SK-N-SH (cell line): ENCODE results near the gene SPECC1L. TPM values are rescaled to one million over a fixed set of nuclear protein-coding genes. Genes with fewer than 3 reads are reported as not detected.
"Not testable (repeated sequence)": the region's sequence is repeated elsewhere in the genome, so short reads cannot be mapped to it uniquely, and the experiment has no call there.

Experiments
- CTCF ChIA-PET: fragments of 300-600, 350-600 bp; formaldehyde crosslinking; extraction: SDS; loops from one replicate; lab custom pipeline; 2021; lab: Yijun Ruan, JAX
- POLR2A ChIA-PET: fragments of 350-600 bp; sonication (Branson Sonifier 250); formaldehyde crosslinking; extraction: SDS; loops from one replicate; lab custom pipeline; 2020; ENCODE audit warnings: antibody characterized with exemption, inconsistent platforms; lab: Yijun Ruan, JAX
- DNase-seq: peaks from one replicate; pipeline ENCODE4 v3.0.0; 2012
- H2AFZ ChIP-seq: fragments of 200-600 bp; sonication (generic); 2 replicates; pipeline ENCODE4 v1.8.1; 2016; ENCODE audit warnings: antibody characterized with exemption, mild to moderate bottlenecking, low read depth
- H3F3A ChIP-seq: fragments of 200-600 bp; sonication (generic); replicated peaks from 2 replicates; pipeline ENCODE3; 2016; ENCODE audit warnings: antibody characterized with exemption, mild to moderate bottlenecking; ENCODE audit not compliant: insufficient read depth
- H3K27ac ChIP-seq, 2 experiments: fragments of 200-500 bp in 1 of 2; fragments of 200-600 bp in 1 of 2; sonication (Bioruptor generic) in 1 of 2; sonication (generic), shearing (Covaris generic) in 1 of 2; 2 replicates each; pipeline versions ENCODE4 v1.5.1 to v1.6.1; 2014 to 2016; ENCODE audit warnings: low read depth in 2 of 2, inconsistent platforms in 1 of 2, low read length in 1 of 2, mild to moderate bottlenecking in 1 of 2, mixed read lengths in 1 of 2
- H3K27me3 ChIP-seq: fragments of 200-600 bp; sonication (generic), shearing (Covaris generic); 2 replicates; pipeline ENCODE4 v1.6.1; 2016; ENCODE audit warnings: mixed run types; ENCODE audit not compliant: insufficient read depth
- H3K36me3 ChIP-seq, 2 experiments: fragments of 200-500 bp in 1 of 2; fragments of 200-600 bp in 1 of 2; sonication (Bioruptor generic) in 1 of 2; sonication (generic) in 1 of 2; replicated peaks in 1 of 2; 2 replicates each; pipeline versions ENCODE3 to v1.5.1; 2014 to 2016; ENCODE audit warnings: low read length in 1 of 2, mild to moderate bottlenecking in 1 of 2; ENCODE audit not compliant: insufficient read depth in 2 of 2, control insufficient read depth in 1 of 2
- H3K4me1 ChIP-seq, 2 experiments: fragments of 200-500 bp in 1 of 2; fragments of 200-600 bp in 1 of 2; sonication (Bioruptor generic) in 1 of 2; sonication (generic), shearing (Covaris generic) in 1 of 2; 2 replicates each; pipeline versions ENCODE4 v1.5.1 to v1.6.1; 2014 to 2016; ENCODE audit warnings: low read depth in 1 of 2, low read length in 1 of 2, mixed run types in 1 of 2; ENCODE audit not compliant: insufficient read depth in 2 of 2, control insufficient read depth in 1 of 2
- H3K4me2 ChIP-seq: fragments of 200-600 bp; sonication (generic), shearing (Covaris generic); 2 replicates; pipeline ENCODE4 v1.6.1; 2017; ENCODE audit warnings: mixed run types
- H3K4me3 ChIP-seq, 2 experiments: fragments of 200-500 bp in 1 of 2; fragments of 200-600 bp in 1 of 2; sonication (Bioruptor generic) in 1 of 2; sonication (generic), shearing (Covaris generic) in 1 of 2; 2 replicates each; pipeline versions ENCODE4 v1.5.1 to v1.8.1; 2014 to 2016; ENCODE audit warnings: low read depth in 2 of 2, inconsistent platforms in 1 of 2, low read length in 1 of 2, mild to moderate bottlenecking in 1 of 2, mixed read lengths in 1 of 2, moderate library complexity in 1 of 2
- H3K79me2 ChIP-seq: fragments of 200-600 bp; sonication (generic); 2 replicates; pipeline ENCODE4 v1.8.1; 2017; ENCODE audit warnings: mild to moderate bottlenecking; ENCODE audit not compliant: insufficient read depth
- H3K9ac ChIP-seq: fragments of 200-600 bp; sonication (generic); 2 replicates; pipeline ENCODE4 v1.6.1; 2017; ENCODE audit warnings: mixed run types
- H3K9me2 ChIP-seq: fragments of 200-600 bp; sonication (generic); 2 replicates; pipeline ENCODE4 v1.6.1; 2017; ENCODE audit warnings: mixed run types
- H3K9me3 ChIP-seq: fragments of 200-600 bp; sonication (generic); 2 replicates; pipeline ENCODE4 v1.6.1; 2017; ENCODE audit warnings: mixed run types, mild to moderate bottlenecking, moderate library complexity
- H4K20me1 ChIP-seq: fragments of 200-600 bp; sonication (generic); 2 replicates; pipeline ENCODE4 v1.6.1; 2017; ENCODE audit warnings: mild to moderate bottlenecking, mixed run types; ENCODE audit not compliant: insufficient read depth
- WGBS: methylation state at CpG from one replicate; pipeline ENCODE4 v1.1.6; 2017; ENCODE audit warnings: low lambda C conversion rate; 5-methylcytosine and 5-hydroxymethylcytosine counted together
- polyA plus RNA-seq, 3 experiments: library from polyadenylated mRNA; depleted of rRNA; stranded (reverse); fragments of >200 nt; gene quantifications; 2 replicates each; pipeline ENCODE4 v1.2.3, GENCODE V29; 2012

SPECC1L gene
- polyA plus RNA-seq, 1 of the 3 experiments (the other 2 are of a cell fraction): 22.9 TPM

GRCh38 chr22:24251286-24251685, 19.3 kb upstream of the SPECC1L start:
- H3K36me3 ChIP-seq, H3K9ac ChIP-seq, H2AFZ ChIP-seq, H3K79me2 ChIP-seq, H3K9me2 ChIP-seq, H3K27me3 ChIP-seq, POLR2A ChIA-PET, H3K4me2 ChIP-seq, H3K27ac ChIP-seq, H3K9me3 ChIP-seq, CTCF ChIA-PET, DNase-seq, H3F3A ChIP-seq, H3K4me3 ChIP-seq, H4K20me1 ChIP-seq: not testable (repeated sequence)
- WGBS: no CpG with 5 or more reads among the region's 28 CpGs
- H3K4me1 ChIP-seq: peaks cover 0 to 14% of the 10 kb centered on the region in 2 experiments; a peak in 1 of 4 replicates

GRCh38 chr22:24253126-24253525, 17.5 kb upstream of the SPECC1L start:
- H3K36me3 ChIP-seq, H3K4me2 ChIP-seq, H3K9ac ChIP-seq, H3K9me2 ChIP-seq, H3F3A ChIP-seq, DNase-seq, H2AFZ ChIP-seq, H4K20me1 ChIP-seq, H3K4me1 ChIP-seq, H3K4me3 ChIP-seq, H3K27ac ChIP-seq, H3K27me3 ChIP-seq, H3K79me2 ChIP-seq, POLR2A ChIA-PET, H3K9me3 ChIP-seq: not testable (repeated sequence)
- WGBS: 88% methylated on average over 4 of the region's 12 CpGs
- CTCF ChIA-PET: interaction anchor here (1.2 kb wide), 1 partner anchor 63 kb away, joined by 3 read pairs; no protein-coding TSS in a partner anchor

GRCh38 chr22:24256136-24256535, 14.5 kb upstream of the SPECC1L start:
- H3K79me2 ChIP-seq, POLR2A ChIA-PET, DNase-seq, H3K36me3 ChIP-seq, H3K9me2 ChIP-seq, H3K27ac ChIP-seq, H3K27me3 ChIP-seq, H3K4me1 ChIP-seq, H3F3A ChIP-seq, H2AFZ ChIP-seq, CTCF ChIA-PET, H4K20me1 ChIP-seq, H3K4me2 ChIP-seq, H3K9me3 ChIP-seq, H3K9ac ChIP-seq, H3K4me3 ChIP-seq: not testable (repeated sequence)
- WGBS: 94% methylated on average over 3 of the region's 13 CpGs

- DNase-seq, H3K4me3 ChIP-seq, POLR2A ChIA-PET, H2AFZ ChIP-seq, H3K4me1 ChIP-seq, H3K9me3 ChIP-seq, H3K36me3 ChIP-seq, H3K9ac ChIP-seq, H3F3A ChIP-seq, H3K4me2 ChIP-seq, H4K20me1 ChIP-seq, H3K79me2 ChIP-seq, H3K9me2 ChIP-seq, H3K27me3 ChIP-seq, CTCF ChIA-PET, H3K27ac ChIP-seq: not testable (repeated sequence)
- 93% methylated on average over 5 of the region's 7 CpGs for WGBS
These were observed 13.9 kb upstream of the SPECC1L start for GRCh38 chr22:24256736-24257135.
